MG63 (cell line): ENCODE measurements around the gene NTN1. TPM values are rescaled to one million over a fixed set of nuclear protein-coding genes. Genes with fewer than 3 reads are reported as not detected.

Source experiments
- DNase-seq: peaks from one replicate; pipeline ENCODE4 v3.0.0-alpha.2; 2020
- H3K27me3 ChIP-seq: fragments of 250-450 bp; sonication (Bioruptor Pico); 2 replicates; pipeline ENCODE4 v1.5.1; 2020; ENCODE audit warnings: mild to moderate bottlenecking, moderate library complexity
- H3K36me3 ChIP-seq: fragments of 250-450 bp; sonication (Bioruptor Pico); 2 replicates; pipeline ENCODE4 v1.5.1; 2020; ENCODE audit warnings: mild to moderate bottlenecking, moderate library complexity
- H3K4me3 ChIP-seq: fragments of 250-450 bp; sonication (Bioruptor Pico); 2 replicates; pipeline ENCODE4 v1.5.1; 2020; ENCODE audit warnings: mild to moderate bottlenecking, moderate library complexity
- H3K9me3 ChIP-seq: fragments of 250-450 bp; sonication (Bioruptor Pico); 2 replicates; pipeline ENCODE4 v1.5.1; 2020; ENCODE audit warnings: mild to moderate bottlenecking, moderate library complexity
- total RNA-seq: library from RNA; depleted of rRNA; stranded (reverse); fragments of >200 nt; shearing (Covaris generic); gene quantifications from 2 replicates; pipeline ENCODE4 v1.2.3, GENCODE V29; 2014; ENCODE audit warnings: low replicate concordance

NTN1 gene
- total RNA-seq, 1 experiment from 2014 or later, result 0.79 TPM

DNA sequence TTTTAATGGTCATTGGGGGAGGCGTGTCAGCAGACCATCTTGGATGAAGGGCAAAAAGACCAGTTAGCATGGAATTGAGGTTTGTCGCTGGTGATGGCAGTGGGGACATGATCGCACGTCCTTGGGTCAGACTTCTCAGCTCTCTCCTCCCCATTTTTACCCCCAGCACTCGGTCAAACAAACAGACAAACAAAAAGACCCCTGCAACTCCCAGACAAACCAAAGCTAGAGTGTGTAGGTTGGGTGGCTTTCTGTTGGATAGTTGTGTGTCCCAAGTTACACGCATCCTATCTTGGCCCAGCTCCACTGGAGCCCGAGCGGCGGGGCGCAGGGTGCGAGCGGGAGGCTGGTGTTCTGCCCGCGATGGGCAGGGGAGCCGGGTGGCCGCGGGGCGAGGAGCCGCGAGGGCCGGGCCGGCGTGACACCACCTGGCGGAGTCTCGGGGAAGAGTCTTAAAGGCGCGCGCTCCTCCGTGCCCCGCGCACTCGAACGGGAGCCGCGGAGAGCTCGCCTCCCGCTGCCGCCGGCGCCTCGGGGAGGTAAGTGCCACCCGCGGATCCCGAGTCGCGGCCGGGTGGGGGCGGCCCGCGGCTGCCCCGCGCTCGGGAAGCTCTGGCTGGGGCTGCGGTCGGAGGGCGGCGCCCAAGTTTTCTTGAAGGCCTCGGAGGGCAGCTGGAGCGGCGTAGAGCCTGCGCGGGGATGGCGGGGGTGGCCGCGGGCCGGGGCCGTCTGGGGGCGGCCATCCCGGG is 18.5 kb upstream of the NTN1 start:
- peaks cover 20% of the 10 kb centered on the region for H3K27me3 ChIP-seq
- H3K4me3 ChIP-seq, result no peak overlapping the region
- 0 out of 2 replicates have a peak, but pooled peaks cover 4% of the 10 kb centered on the region for H3K9me3 ChIP-seq
- DNase-seq, result peak; percentile 26
- H3K36me3 ChIP-seq, result no peaks in the 10 kb centered on the region

DNA sequence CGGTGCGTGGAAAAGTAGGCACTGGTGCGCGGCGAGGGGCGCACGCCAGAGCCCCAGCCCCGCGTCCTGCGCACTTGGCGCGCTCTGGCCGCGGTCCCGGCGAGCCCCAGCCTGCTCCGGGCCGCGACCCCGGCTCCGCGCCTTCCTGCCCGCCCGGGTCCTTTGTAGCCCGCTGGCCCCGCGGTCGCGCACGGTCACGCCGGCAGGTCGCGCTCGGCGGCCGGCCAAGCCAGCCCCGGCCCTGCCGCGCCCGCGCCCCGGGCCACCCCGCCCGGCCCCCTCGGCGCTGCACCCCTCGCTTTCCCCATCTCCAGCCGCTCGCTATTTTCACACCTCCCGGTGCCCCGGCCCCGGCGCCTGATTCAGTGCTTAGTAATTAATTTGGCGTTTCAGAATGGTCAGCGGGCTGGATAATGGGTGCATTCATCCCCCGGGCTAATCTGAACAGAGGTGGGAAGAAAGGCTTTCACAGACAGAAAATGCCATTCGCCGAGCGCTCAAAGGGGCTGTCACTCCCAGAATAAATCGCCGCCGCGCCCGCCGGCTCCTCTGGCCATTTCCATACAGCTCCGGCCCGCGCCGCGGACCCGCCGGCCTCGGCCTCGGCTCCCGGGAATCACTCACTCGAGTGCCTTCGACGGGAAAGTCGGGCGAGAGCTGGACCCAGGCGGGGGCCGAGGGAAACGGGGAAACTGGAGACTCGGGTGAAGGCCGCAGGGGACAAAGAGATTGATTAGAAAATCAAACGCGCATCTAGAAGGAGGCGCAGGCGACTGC is 17.8 kb upstream of the NTN1 start:
- H3K9me3 ChIP-seq, result 0 out of 2 replicates have a peak, but pooled peaks cover 4% of the 10 kb centered on the region
- peaks cover 18% of the 10 kb centered on the region for H3K27me3 ChIP-seq
- H3K36me3 ChIP-seq, result no peaks in the 10 kb centered on the region
- no peak overlapping the region for H3K4me3 ChIP-seq
- no peak for DNase-seq

DNA sequence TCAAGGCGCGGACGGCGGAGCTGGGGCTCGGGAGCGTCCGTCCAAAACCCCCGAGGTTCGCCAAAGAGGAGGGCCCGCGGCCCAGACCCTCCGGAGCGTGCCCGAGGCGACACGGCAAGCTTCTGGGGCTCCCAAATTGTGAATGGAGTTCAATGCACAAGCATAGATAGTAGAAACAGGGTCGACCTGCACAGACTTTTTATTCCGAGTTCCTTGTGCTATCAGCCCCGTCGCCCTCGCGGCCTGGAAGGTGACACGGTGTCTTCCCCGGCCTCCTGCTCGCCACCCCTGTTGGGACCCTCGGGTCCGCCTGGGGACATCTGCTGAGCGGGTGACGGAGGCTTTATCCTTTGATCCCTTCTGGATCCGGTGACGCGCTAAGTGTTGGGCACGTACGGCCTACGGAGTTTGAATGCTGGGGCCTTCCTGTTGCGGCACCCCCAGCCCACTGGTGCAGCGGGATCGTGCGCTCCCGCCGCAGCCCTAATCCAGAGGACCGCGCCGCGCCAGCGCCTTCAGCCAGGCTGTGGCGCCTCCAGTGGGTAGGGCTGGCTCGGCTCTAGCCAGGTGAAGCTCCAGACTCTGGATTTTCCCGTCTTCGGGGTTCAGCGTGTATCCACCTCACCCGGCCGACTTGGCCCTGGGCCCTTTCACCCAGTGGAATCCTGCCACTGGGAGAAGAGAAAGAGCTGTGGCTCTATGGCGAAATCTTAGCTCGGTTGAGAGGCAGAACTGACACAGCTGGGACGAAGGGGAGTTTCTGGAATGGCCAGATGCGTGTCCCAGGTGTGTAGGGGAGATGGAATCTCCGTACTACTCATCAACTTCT is 17.0 kb upstream of the NTN1 start:
- Histone ChIP-seq H3K36me3 (no peaks in the 10 kb centered on the region), H3K9me3 (0 out of 2 replicates have a peak, but pooled peaks cover 4% of the 10 kb centered on the region), H3K4me3 (no peak overlapping the region), H3K27me3 (peaks cover 16% of the 10 kb centered on the region)
- no peak for DNase-seq

DNA sequence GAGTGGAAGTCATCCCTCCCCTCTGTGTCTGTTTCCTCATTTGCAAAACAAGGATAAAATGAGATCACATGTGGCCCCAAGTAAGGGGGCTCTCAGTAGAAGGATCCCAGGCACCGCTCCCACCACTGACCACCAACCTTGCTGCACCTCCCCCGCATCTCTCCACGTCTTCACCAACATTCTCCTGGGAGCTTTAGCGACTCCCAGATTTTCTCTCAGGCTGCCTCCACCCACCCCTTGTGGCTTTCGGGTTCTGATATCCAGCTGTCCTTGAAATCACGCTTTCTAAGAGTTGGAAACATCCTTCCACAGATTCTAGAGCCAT is 16.4 kb upstream of the NTN1 start:
- Histone ChIP-seq H3K9me3 (0 out of 2 replicates have a peak, but pooled peaks cover 4% of the 10 kb centered on the region), H3K27me3 (peaks cover 14% of the 10 kb centered on the region), H3K36me3 (no peaks in the 10 kb centered on the region), H3K4me3 (no peak overlapping the region)
- DNase-seq, result no peak

DNA sequence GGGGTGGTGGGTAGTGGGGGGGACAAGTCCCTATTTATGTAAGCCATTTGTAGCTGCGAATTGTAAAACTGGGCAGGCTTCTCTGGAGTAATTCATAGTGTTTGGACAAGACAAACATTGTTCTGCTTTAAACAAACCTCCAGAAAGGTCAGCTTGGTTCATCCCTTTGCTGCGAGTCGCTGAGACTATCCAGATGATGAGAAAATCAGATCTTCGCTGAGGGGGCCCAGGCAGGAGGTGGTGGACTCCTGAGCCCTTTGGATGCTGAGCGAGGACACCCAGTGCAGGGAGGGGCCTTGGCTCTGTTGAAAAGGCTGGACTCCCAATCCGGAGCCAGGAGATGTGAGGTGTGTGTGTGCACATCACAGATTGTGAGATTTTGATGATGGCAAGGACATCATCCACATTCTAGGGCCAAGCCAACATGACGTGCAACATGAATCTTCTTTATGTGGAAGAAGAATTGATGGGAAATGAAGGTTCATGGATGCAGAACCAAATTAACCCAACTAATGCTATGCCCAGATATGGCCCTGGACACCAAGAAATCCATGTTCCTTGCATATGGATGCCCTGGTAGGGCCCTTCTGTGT is 15.0 kb upstream of the NTN1 start:
- DNase-seq, result no peak
- Histone ChIP-seq H3K9me3 (no peaks in the 10 kb centered on the region), H3K36me3 (no peaks in the 10 kb centered on the region), H3K27me3 (peaks cover 13% of the 10 kb centered on the region), H3K4me3 (no peak overlapping the region)

DNA sequence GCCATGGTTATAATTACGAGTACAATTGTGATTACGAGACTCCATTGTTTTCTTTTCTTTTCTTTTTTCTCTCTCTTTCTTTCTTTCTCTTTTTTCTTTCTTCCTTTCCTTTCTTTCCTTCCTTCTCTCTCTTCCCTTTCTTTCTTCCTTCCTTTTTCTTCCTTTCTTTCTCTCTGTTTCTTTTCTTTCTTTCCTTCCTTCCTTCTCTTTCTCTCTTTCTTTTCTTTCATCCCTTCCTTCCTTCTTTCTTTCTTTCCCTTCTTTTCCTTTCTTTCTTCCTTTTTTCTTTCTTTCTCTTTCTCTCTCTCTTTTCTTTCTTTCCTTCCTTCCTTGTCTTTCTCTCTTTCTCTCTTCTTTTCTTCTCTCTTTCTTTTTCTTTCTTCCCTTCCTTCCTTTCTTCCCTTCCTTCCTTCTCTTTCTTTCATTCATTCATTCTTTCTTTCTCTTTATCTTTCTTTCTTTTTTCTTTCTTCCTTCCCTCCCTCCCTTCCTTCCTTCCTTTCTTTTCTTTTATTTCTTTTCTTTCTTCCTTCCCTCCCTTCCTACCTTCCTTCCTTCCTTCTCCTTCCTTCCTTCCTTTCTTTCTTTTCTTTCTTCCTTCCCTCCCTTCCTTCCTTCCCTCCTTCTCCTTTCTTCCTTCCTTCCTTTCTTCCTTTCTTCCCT is 14.1 kb upstream of the NTN1 start:
- DNase-seq, result no peak
- Histone ChIP-seq H3K4me3 (no peak overlapping the region), H3K36me3 (no peaks in the 10 kb centered on the region), H3K9me3 (no peaks in the 10 kb centered on the region), H3K27me3 (peaks cover 12% of the 10 kb centered on the region)

DNA sequence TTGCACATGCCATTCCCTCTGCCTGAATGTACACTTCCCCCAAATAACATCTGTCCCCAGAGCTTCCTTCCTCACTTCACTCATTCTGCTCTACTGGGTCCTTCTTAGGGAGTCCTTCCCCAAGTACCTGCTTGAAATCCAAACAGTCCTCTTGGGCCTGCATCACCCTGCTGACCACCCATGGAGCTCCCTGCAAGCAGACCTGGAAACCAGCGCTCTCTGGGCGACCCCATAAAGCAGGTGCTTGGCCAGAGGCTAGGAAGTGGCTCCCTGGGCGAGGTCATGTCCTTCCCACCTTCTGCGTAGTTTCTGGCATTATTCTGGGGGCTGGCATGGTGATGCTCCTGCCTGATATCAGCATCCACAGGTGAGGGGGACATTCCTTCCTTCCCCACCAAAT is 12.2 kb upstream of the NTN1 start:
- H3K36me3 ChIP-seq, result no peaks in the 10 kb centered on the region
- H3K27me3 ChIP-seq, result peaks cover 1% of the 10 kb centered on the region; the same call in 1 of the 2 replicates
- no peak overlapping the region for H3K4me3 ChIP-seq
- no peak for DNase-seq
- H3K9me3 ChIP-seq, result no peaks in the 10 kb centered on the region

DNA sequence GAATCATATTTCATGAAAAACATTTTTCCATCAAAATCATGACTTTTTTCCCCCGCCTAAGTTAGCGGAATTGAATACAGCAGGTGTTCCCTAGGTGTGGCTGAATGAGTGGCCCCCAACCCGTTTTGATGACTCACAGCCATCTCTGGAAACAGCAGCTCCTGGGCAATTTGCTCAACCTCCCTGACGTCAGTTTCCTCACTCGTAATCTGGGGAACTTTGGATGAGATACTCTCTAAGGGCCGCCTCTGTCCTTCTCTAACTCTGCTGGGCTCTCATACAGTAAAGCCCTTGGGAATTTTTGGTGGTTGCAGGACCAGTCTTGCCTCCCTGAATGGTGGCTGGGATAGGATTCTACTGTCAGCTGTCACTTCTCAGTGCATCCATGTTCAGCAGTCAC is 11.6 kb upstream of the NTN1 start:
- DNase-seq, result no peak
- Histone ChIP-seq H3K36me3 (no peaks in the 10 kb centered on the region), H3K9me3 (no peaks in the 10 kb centered on the region), H3K4me3 (no peak overlapping the region), H3K27me3 (peaks cover 4% of the 10 kb centered on the region; the same call in 1 of the 2 replicates)

DNA sequence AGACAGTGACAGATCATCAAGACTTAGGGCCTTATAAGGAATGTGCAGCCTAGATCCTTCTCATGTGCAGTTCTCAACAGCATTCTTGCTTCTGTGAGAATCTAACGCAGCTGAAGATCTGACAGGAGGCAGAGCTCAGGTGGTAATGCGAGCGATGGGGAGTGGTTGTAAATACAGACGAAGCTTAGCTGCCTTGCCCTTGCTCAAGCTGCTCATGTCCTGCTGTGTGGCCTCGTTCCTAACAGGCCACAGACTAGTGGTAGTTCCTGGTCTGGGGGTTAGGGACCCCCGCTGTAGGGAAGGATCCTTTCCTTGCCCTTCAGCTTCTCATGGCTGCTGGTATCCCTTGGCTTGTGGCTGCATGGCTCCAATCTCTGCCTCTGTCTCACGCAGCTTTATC is 10.3 kb upstream of the NTN1 start:
- H3K36me3 ChIP-seq, result no peaks in the 10 kb centered on the region
- peaks cover 4% of the 10 kb centered on the region; the same call in 1 of the 2 replicates for H3K27me3 ChIP-seq
- no peaks in the 10 kb centered on the region for H3K9me3 ChIP-seq
- no peak overlapping the region for H3K4me3 ChIP-seq
- no peak for DNase-seq

DNA sequence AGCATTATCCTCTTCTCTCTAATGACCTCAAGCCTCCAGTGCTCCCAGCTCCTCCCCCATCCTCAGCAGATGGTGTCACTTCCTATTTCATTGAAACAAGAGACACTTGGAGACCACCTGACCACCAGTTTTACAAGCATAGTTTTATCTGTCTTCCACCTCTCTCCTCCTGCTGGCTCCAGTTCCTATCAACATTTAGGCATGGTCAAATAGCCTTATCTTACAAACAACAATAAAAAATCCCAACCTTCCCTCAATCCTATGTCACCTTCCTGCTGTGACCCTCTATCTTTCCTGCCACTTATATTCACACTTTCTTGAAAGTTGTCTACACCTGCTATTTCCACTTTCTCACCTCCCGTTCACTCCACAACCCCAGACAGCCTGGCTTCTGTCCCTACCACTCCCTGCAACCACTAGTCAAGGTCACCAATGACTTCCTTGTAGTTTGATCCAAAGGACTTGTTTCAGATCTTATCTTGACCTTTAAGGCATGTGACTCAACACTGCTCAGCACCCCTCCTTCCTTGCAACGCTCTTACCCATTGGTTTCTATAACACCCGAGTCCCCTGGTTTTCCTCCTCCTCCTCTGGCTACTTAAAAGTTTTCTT is 4.3 kb upstream of the NTN1 start:
- no peaks in the 10 kb centered on the region for H3K36me3 ChIP-seq
- peaks cover 14% of the 10 kb centered on the region for H3K27me3 ChIP-seq
- H3K9me3 ChIP-seq, result no peaks in the 10 kb centered on the region
- no peak overlapping the region for H3K4me3 ChIP-seq
- DNase-seq, result no peak

DNA sequence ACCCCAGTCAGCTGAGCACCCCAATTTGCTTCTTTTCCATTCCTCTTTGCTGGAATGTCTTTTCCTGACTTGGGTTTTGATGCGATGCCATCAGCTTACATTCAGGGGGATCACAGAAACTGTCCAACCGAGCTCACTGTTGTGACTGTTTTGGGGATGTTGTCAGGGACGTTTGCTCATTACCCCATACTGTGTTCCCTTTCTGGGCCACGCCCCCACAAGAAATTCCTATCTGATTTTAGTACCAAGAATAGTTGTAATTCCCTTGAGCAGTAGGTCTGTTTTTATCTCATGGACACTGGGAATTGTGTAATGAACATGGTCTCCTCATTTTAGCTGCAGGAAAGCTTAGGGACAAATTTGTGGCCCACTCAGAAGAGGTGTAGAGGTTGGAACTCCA is 2.6 kb upstream of the NTN1 start:
- no peak for DNase-seq
- H3K9me3 ChIP-seq, result no peaks in the 10 kb centered on the region
- H3K4me3 ChIP-seq, result no peak overlapping the region
- H3K36me3 ChIP-seq, result no peaks in the 10 kb centered on the region
- peaks cover 27% of the 10 kb centered on the region for H3K27me3 ChIP-seq

DNA sequence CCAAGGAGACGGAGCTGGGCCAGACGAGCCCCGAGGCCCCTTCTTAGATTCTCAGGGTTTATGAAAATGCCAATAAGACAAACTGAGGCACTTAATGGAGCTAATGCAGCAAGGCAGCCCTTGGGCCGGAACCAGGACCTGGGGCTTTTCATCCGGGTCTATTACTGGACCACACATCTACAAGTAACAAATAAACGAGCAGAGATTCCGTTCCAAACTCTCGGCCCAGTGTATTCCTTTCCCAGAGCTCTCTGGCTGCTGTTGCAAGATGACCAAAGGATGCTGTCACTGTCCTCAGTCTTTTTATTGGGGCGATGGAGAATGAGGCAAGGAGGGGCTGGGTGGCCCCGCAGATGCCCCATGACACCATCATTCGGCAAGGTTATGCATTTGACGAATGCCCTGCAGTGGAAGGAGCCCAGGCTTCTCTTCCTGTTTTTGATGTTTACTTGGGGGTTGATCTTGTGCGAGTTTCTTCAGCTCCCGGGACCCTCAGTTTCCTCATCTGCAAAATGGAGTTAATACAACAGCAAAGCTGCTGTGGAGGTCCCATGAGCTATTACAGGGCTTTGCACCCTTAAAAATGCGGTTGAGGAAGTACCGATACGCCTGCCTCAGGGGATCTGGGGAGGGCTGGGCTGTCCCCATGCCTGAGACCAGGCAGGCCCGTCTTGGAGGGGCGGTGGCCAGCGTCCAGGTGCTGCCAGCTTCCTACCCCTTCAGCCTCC is 1.1 kb upstream of the NTN1 start:
- Histone ChIP-seq H3K9me3 (no peaks in the 10 kb centered on the region), H3K27me3 (peaks cover 27% of the 10 kb centered on the region), H3K4me3 (no peak overlapping the region), H3K36me3 (no peaks in the 10 kb centered on the region)
- no peak for DNase-seq

DNA sequence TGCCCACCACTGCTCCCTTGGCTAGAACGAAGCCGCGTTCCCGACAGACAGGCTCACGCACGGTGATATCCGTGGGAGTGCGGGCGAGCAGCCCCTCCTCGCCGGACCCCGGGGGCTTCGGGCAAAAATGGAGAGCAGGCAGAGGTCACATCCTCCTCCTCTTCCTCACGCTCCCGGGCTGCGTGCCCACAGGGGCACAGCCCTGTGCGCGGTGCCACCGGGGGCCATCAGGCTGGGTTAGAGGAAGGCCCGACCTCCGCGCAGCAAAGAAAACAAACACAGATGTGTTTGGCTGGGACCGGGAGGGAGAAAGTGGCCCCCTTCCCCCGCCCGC is 519 bp upstream of the NTN1 start:
- DNase-seq, result no peak
- Histone ChIP-seq H3K27me3 (peaks cover 27% of the 10 kb centered on the region), H3K9me3 (no peaks in the 10 kb centered on the region), H3K36me3 (no peaks in the 10 kb centered on the region), H3K4me3 (peak overlapping the region; percentile 56)

DNA sequence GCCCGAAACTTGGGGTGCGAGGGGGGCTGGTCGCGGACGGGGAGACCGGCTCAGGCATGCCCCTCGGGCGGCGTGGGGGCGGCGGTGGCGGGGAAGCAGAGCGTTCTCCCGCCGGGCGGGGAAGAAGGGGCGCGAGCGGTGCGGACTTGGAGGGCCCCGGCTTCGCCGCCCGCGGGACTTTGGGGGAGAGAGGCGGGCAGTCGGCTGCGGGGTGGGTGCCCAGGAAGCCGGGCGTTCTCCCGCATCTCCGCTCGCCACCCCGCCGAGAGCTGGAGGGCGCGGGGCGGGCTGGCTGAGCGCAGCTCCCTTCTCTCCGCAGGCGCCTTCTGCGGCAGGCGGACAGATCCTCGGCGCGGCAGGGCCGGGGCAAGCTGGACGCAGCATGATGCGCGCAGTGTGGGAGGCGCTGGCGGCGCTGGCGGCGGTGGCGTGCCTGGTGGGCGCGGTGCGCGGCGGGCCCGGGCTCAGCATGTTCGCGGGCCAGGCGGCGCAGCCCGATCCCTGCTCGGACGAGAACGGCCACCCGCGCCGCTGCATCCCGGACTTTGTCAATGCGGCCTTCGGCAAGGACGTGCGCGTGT is 772 bp downstream of the NTN1 start:
- Histone ChIP-seq H3K9me3 (no peaks in the 10 kb centered on the region), H3K36me3 (no peaks in the 10 kb centered on the region), H3K4me3 (peak overlapping the region; percentile 56), H3K27me3 (peaks cover 27% of the 10 kb centered on the region)
- DNase-seq, result peak; percentile 59
